NCI-H82 treated with DMSO at 0.1 percent for 48 hours (cell line): ENCODE results near the gene CPXM2.

Experiments
- DNase-seq: peaks from one replicate; lab custom pipeline; 2025; ENCODE audit not compliant: unreplicated experiment; lab: John Stamatoyannopoulos, UW

The CPXM2 gene

DNA sequence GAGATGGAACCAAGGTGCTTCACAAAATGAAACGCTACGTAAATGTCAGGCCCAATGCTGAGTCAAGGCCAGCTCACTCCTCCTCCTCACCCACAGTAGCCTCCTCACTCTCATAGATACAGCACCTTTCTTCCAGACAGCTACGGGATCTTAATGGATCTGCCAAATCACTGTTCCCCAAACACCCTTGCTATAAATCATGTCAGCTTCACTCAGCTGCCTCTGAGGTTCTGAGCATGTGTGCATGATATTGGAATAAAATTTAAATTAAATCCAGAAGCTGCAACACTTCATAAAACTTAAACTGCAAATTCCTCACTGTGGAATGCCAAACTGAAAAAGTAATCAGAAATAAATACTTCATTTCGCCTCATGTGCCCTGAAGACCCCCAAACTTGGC lies 14.7 kb upstream of the CPXM2 start:
- no peak for DNase-seq

DNA sequence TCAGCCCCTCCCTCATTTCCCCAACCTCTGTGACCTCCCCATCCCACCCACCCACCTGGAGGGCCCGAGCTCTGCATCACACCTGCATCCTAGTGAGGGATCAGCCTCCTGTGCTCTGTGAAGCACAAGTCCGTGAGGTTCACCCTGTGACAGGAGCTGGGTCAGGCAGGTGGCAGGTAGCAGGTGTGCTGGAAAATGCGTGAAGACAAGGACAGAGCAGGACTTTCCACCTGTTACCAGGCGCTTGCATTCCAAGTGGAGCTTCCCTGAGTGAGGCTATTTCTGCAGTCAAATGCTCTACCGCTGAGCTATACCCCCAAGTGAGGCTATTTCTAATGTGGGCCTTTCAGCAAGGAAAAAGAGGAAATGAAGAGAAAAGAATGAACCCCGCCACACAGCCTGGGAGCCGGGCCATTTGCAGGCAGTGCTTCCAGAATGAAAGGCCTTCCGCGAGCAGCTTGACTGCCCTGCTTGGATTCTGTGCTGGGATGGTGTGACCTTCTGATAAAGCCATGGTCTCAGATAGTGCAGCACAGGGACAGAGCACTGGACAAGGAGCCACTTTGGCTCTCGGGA lies 13.3 kb upstream of the CPXM2 start:
- DNase-seq, result no peak

DNA sequence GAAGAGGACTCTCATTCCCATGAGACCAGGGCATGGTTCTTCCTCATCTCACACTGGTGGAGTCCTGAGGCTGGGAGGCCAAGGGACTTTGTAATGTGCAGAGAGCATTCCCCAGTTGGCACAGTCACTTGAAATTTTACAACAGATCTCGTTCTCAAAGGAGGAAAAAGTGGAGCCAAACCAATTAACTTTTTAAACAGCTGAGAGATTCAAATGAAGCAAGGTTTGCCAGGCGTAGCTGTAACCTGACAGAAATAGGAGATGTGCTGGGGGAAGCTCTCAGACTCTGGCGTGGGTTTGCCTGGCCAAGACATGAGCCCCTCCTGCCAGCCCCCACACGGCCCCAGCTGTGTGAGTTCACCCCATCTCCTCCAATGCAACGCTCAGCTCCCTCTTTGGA lies 12.0 kb upstream of the CPXM2 start:
- no peak for DNase-seq

DNA sequence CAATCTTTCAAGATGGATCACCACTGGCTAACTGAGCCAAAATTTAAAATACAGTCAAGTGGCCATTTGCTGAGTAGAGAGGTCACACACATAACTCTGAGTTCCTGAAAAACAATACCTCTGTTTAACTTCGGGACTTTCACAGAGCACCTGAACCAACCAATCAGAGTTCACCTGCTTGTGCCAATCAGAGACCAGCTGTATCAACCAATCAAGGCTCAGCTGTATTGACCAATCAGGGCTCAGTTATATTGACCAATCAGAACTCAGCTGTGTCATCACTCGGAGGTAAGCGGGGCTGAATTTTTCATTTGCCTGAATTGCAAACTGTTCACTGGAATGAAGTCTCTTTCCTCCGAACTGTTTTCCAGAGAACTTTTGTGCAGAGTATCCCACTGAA lies 10.0 kb upstream of the CPXM2 start:
- no peak for DNase-seq

DNA sequence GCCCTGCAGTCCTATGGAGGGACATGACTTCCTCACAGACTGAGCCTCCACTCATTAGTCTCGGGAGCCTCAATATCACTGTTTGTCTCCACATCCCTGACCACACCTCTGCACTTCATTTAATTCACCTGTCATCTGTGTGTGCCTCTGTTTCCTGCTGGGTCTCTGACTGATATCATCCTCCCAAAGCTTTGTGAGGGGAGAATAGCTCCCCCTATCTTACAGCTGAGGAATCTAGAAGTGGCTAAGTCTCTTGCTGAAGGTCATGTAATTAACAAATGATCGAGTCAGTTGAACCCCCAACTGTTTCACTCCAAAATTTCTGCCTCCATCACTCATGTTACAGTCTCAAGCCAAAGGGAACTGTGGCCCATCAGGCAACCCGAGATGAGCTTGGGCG lies 5.5 kb upstream of the CPXM2 start:
- DNase-seq, result no peak

DNA sequence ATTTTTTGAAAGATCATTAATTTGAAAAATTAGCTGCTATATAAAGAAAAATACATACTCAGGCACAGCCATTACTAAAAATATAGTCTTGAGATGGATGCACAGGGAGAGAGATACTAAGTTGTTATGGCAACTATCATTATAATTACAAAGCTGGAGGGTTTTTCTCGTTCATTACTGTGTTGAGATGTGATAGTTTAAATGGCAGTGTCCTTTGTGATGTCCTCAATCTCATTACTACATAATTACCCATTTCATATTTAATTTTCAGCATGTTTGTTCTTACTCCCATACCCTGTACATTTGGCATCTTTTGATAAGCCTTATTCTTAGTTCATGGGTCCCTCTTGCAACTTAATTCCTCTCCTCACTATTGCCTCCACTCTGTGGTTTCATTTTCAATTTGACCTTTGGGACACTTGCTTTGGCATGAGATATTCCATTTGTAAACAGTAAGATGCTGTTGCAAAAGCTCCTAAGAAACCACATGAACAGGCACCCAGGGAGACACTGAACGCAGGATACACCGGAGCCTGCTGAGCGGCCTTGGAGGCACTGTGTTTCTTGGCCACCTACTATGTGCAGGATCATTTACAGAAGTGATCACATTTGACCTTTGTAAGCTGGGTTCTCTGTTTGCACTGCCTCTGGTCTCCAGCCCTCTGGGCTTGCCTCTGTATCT lies 4.8 kb upstream of the CPXM2 start:
- DNase-seq, result no peak

DNA sequence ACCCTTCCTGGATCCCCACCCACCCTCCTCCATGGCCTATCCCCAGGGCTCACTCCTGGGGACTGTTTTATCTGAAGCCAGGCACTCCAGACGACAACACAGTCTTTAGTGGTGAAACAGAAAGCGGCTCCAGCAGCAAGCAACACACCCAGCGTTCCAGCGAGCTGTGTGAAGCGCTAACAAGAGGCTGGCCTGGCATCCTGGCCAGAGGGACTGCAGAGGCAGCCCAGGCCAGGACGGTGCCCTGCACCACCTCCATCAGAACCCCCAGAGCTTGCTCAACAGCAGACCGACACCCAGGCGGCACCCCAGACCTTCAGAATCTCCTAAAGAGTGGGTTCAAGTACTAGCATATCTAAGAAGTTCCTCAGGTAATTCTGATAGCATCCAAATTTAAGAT lies 2.0 kb upstream of the CPXM2 start:
- no peak for DNase-seq

DNA sequence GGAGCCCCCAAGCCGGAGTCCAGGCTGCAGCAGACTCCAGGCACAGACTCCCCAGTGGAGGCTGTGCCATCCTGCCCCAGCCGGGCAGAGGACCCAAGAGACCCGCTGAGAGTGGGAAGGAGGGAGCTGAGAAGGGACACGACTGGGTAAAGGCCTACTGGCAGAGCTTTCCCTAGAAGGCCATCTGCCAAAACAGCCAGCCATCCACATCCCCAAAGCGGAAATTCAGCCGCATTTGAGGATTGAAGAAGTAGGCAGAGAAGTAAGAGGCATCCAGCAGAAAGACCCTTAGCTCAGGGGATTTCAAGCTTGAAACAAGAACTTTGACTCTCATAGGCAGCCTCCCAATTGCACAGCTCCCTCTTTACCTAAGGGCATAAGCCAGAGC lies 857 bp downstream of the CPXM2 start:
- DNase-seq, result no peak

DNA sequence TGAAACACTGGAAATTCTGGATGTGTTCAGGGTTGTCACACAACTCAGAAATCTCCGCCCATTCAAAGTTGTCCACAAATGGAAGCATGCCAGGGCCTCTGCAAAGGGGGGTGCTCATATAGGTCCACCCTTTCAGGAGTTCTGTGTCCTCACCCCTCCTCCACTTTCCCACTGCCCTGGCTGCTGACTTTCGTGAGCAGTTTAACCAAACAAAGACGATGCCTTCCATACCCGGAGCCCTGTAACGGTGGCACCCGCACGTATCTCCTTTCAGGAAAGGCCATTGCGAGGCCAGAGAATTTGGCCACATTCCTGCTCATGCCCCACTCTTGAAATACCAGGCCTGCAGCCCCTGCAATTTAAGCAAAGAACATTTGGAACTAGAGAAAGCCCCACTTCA lies 1.4 kb downstream of the CPXM2 start:
- no peak for DNase-seq

DNA sequence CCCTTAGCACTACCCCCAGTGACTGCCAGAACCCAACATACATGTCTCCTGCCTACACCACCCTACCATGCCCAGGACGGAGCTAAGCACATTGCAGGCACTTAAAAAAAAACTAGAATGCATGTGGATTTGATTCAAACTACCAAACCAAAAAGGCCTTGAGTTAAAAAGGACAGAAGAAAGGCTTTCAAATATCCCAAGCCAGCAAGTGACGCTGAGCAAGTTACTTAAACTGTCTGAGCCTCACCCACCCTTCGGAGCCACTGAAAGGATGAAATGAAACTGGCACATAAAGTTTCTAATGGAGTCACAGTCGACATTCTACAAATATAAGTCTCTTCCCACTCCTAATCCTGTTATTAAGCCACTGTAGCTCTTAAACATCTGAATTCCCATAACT lies 1.8 kb downstream of the CPXM2 start:
- no peak for DNase-seq

DNA sequence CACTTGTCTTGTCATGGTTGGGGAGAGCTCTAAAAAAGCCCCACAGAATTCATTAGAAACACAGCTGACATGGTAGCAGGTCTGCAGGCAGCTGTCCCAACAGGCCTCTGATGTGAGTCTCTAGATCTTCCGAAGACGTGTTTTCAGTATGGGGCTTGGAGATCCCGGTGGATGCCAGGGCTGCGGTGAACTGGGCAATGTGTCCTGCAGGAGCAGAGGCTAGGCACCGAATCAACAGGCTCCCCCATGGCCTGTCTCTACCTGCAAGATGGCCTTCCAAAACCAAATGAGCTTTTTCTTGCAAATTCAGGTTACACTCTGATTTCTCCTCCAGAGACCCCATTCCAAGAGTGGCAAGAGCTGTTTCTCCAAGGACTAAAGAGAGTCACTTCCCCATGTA lies 2.9 kb downstream of the CPXM2 start:
- DNase-seq, result no peak

DNA sequence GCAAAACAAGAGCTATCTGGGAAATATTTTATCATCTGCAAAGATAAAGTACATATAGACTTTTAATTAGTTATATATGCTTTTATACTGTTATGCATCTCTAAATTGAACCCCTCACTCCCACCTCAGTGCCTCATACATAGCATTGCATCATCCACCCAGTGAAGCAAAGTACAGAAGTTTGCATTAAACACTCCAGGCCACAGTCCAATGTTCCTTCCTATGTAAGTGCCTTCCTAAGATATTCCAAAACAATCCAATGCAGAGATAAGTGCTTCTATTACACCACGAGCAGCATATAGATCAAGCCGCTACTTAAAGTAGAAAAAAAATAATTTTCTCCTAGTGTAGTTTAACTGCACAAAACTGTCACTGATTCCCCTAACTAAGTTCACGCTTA lies 3.4 kb downstream of the CPXM2 start:
- no peak for DNase-seq

DNA sequence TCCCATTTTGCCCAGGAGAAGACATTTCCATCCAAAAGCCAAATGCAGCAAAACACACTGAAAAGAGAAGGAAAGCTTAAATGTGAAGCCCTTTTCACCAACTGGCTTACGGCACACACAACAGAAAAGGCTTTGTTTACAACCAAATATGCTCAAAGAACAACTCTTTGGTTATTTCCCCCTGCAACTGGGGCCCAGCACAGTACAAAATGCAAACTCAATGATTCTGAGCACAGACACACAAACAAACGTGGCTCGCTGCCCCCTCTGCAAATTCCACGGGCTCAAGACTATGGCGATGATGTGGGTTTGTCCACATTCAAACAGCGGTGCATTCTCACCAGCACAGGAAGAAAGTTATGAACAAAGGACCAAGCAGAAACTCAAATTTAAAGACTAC lies 5.3 kb downstream of the CPXM2 start:
- DNase-seq, result no peak

DNA sequence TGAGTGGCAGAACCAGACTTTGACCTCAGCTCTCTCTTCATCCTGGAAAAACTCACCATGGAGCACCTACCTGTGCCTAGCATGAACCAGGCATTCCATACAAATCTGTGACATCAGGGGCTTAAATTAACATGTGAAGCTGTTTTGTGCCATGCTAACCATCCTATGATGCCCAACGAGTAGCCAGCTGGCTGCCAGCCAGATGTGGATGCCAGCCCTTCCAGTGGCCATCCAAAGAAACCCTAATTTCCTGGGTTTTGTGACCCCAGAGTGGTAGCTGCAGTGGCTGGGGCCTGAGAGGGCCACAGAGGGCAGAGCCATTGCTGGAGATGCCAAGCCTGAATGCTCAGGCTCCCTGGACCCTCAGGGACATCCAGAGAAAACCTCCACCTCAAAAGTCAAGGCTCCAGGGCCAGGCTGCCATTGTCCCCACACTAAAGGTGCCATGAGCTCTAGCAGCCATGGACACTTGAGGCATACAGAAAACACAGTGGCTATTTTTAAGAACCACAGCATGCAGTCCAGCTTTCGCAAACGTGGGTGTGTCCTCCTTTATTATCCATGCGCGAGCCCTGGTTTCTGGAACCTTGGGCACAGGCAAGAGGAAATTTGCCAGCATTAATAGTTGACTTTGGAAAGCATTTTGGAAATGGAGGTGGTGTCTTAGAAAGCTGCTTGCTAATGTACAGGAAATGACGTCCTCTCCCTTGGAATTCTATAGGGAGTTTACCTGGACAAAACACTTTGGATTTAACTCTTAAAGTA lies 6.0 kb downstream of the CPXM2 start:
- DNase-seq, result no peak

DNA sequence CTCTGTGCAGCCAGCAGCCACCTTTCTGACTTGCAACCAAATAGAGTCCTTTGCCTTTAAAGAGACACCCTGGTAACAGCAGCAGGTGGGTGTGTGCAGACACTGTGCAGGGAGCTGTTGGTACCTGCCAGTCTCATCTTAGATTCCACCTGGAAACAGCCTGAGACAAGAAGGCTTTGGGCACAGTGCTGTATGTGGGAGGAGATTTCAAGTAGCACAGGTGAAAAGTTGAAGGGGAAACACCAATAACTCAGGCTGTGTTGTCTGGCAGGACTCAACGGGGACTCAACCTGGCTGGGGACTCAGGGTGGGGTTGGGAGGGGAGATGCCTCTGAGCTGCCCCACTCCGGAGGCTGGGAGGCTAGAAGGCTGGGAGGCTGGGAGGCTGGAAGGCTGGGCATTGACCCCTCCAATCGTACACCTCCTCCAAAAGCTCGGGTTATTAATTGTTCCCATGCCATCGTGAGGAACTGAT lies 6.7 kb downstream of the CPXM2 start:
- no peak for DNase-seq

DNA sequence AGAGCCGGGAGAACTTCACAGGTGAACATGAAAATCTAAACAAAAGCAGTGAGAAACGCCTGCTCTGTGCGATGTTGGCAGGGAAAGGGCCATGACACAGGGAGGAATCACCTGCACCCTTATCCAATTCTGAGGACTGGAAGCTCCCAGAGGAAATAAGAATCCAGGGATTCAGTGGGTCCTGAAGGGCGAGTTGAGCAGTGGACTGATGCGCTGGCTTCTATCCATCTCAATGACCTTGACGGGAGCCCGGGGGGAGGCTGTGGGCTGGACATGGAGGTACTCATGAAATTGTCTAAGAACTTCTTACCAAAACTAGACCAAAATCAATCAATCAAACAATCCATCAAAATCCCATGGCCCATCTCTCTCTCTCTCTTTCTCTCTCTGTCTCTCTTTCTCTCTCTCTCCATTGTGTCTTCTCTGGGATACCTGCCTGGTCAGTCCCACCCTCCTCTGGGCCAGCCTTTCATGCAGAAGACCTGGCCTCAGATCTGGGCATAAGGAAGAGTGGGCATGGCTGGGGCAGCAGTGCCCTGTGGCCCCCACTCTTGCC lies 7.2 kb downstream of the CPXM2 start:
- no peak for DNase-seq

DNA sequence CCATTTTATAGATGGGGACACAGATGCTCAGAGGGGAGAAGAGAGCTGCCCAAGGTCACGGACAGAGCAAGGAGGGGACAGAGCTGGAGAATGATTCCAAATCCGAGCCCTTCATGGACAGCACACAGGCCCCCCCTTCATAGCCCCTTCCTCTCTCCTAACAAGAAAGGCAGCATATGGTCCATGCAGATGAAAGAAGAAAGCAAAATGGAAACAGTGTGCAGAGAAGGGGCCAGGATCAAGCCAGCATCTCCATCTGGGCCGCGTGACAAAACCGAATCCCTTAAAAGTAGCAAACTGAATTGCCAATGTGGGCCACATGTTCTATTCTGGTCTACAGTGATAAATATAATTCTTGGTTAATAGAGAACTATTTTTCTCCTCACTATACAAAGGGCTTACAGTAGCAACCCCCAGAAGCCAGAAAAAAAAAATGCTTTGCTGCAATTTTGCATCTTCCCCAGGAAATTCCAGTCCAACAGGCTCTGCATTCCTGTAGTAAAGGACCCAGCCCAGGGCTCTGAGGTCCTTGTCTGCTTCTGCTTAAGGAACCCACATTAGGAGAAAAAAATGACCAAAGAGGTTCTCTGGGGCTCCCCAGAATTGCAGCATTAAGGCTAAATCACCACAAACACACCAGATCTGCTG lies 7.8 kb downstream of the CPXM2 start:
- no peak for DNase-seq

DNA sequence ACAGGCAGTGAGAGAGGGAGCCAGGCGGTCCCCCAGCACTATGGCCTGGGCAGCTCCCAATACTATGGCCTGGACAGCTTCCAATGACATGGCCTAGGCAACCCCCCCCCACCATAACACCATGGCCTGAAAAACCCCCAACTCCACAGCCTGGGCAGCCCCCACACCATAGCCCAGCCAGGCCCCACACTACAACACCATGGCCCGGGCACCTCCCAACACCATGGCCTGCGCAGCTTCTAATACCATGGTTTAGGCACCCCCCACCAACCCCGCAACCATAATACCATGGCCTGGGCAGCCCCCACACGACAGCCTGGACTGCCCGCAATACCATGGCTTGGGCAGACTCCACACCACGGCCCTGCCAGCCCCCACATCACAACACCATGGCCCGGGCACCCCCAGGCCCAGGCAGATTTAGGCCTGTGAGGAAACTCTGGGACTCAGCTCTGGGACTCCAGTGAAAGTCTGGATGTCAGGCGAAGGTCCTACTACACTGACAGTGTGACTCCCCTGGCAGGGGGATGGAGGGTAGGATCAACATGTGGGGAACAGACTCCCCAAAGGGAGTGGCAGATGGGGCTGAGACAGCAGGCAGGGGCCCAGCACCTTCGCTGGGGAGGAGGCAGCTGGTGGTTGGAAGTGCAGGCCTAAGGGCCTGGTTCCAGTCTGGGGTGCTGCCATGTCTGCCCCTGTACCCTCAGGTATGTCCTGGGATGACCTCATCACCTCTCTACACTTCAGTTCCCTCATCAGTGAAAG lies 8.7 kb downstream of the CPXM2 start:
- no peak for DNase-seq

DNA sequence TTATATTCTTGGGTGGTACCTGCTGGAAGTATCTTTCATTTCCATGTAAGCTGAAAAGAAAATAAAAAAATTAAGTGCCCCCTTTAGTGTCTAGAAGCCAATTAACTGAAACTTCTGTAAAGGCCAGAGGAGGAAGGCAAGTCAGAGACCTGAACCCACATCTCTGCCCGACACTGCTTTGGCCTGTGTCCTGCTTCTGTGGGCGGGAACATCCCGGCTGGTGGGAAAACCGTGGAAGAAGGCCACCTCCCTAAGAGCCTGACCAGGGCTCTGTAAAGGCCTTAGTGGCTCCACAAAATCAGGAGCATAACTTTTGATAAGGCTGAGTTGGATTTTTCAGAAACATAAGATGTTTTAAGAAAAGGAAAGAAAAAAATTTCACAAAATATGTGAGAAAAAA lies 9.4 kb downstream of the CPXM2 start:
- no peak for DNase-seq

DNA sequence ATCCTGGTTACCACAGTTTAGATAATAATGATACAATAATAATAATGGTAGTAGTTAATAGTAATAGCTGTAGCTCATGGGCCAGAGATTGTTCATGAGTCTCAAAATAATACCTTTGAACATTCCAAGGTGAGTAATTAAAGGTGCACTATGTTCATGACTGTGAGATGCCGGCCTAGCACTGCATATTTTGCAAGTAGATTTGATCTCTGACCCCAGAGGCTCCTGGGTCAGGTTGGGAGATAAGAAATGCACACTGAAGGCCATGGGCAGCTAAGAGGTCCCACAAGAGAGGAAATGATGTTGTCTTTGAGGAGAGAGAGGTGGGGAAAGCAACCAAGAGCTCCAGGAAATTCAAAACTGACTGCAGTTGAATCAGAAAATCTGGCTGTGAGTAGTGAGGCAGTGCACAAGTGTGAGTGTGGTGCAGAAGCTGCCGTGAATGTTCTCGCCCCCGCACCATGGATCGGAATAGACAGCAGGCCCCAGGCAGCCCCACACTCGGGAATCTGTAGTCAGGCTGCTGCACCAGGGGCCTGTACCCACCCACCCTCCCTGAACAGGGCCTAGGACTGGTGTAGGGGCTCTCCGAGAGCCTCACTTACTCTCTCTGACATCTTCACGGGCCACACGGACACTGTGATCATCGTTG lies 11.9 kb downstream of the CPXM2 start:
- no peak for DNase-seq
